Right renal pelvis (tissue), 4 donors: ENCODE data around the gene SPDYE4. TPM values are rescaled to one million over a fixed set of nuclear protein-coding genes. Genes with fewer than 3 reads are reported as not detected.

Experiments used
- DNase-seq, 4 donors: peaks; one replicate each; pipeline ENCODE4 v3.0.0-alpha.2; 2013; ENCODE audit warnings: low read depth in 4 of 4, low spot score in 3 of 4, missing footprints in 1 of 4
- polyA plus RNA-seq, 4 donors: library from polyadenylated mRNA; unstranded; fragments of 120-200 nt; gene quantifications; one replicate each; pipeline ENCODE4 v1.2.1, GENCODE V29; 2013; ENCODE audit not compliant: insufficient read length in 4 of 4

SPDYE4 gene
- polyA plus RNA-seq, 4 donors, result 0.18 to 0.30 TPM; not detected in 2

GRCh38 chr17:8785547-8786413, 27.4 kb upstream of the SPDYE4 start:
- peak; percentile 60 to 80 (median 68) for DNase-seq

DNA sequence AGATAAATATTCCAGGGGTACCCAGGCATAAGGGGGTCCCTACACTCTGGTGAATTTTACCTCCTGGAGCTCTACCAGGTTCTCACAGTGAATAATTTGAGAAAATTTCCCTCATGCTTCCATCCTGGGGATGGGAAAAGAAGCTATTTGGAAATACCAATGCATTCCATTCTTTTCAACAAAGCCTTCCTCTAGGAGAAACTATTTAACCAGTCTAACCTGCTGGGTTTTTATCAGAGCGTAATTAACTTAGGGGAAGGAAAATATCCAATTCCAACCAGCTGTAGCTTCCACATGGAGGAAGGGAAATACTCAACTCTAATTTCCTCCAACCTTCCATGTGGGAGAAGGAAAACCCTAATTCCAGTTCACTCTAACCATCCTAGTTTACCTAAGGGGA, 23.8 kb upstream of the SPDYE4 start:
- DNase-seq, result no peak

GRCh38 chr17:8781776-8782175, 23.4 kb upstream of the SPDYE4 start:
- no peak for DNase-seq

GRCh38 chr17:8776881-8777280, 18.5 kb upstream of the SPDYE4 start:
- no peak for DNase-seq

DNA sequence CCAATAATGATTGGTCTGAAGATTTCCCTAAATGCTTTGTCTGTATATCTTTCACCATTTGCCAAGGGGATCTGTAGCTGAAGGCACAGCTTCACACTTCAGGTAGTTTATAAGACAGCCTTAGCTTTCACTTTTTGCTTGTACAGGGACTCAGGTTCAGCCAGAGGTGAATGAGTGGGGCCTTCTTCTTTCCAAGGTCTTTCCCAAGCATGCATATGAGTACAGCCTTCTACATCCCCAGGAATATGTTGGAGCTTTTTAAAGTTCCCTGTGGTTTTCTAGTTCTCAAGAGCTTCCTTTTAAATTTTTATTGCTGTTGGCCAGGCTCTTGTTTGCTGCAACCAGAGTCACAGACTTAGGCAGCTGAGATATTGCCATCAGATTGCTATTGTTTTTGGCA, 17.9 kb upstream of the SPDYE4 start:
- no peak for DNase-seq

DNA sequence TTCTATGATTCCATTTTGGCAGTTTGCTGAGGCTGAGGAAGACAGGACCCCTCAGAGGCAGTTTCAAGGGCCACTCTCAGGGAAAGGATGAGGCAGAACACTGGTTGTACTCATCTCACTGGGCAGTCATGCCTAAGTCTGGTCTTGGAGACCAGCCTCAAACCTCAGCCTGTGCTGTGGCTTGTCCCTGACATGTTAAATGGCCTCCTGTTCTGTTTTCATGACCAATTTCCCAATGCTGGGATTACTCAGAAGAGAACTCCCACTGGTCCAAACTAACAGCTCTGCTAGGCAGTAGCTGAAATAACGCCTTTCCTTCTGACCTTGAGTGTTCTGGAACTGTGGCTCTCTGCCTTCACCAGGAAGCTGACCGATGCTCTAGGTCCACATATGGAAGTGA, 8.4 kb upstream of the SPDYE4 start:
- DNase-seq, result no peak

DNA sequence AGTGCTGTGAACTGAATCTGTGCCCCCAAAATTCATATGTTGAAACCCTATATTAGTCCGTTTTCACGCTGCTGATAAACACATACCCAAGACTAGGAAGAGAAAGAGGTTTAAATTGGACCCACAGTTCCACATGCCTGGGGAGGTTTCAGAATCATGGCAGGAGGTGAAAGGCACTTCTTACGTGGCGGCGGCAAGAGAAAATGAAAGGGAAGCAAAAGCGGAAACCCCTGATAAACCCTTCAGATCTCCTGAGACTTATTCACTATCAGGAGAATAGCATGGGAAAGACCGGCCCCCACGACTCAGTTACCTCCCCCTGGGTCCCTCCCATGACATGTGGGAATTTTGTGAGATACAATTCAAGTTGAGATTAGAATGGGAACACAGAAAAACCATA, 3.7 kb upstream of the SPDYE4 start:
- no peak for DNase-seq

- no peak for DNase-seq
Measured at GRCh38 chr17:8757189-8757588, 1.2 kb downstream of the SPDYE4 start.

GRCh38 chr17:8755590-8756255, 2.6 kb downstream of the SPDYE4 start:
- DNase-seq, result no peak

GRCh38 chr17:8754890-8755289, 3.5 kb downstream of the SPDYE4 start:
- DNase-seq, result no peak

GRCh38 chr17:8753976-8754440, 4.3 kb downstream of the SPDYE4 start:
- no peak for DNase-seq

DNA sequence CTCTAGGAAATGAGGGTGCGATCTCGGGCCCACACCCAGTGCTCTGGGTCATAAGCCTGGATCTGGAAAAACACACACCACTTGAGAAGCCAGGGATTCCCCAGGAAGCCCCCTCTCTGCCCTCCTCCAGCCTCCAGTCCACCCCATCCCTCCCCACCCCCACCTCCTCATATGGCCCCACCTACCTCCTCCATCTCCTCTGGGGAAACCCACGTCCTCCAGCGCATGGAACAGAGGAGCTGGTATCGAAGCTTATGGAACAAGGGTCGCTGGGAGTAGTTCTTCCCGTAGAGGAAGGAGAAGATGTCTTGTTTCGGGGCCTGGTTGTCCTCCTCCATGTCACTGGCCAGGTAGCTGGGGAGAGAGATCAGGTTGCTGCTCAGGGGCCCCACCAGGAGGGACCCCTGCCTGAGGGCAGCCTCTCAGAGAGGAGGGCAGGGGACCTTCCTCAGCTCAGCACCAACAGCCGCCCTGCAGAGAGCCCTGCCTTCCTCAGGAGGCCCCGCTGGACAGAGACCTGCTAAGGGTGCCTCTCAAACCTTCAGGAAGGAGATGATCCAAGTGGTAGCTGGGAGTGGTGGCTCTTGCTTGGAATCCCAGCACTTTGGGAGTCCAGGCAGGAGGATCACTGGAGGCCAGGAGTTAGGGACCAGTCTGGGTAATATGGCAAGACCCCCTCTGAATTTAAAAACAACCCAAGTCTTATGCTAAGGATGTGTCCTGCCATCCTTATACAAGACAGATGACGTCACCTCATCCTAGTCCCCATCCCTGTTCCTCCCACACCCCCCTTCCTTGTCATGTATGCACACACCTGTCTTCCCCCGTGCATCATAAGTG, 5.0 kb downstream of the SPDYE4 start:
- DNase-seq, result no peak

GRCh38 chr17:8749616-8750015, 8.7 kb downstream of the SPDYE4 start:
- DNase-seq, result no peak

DNA sequence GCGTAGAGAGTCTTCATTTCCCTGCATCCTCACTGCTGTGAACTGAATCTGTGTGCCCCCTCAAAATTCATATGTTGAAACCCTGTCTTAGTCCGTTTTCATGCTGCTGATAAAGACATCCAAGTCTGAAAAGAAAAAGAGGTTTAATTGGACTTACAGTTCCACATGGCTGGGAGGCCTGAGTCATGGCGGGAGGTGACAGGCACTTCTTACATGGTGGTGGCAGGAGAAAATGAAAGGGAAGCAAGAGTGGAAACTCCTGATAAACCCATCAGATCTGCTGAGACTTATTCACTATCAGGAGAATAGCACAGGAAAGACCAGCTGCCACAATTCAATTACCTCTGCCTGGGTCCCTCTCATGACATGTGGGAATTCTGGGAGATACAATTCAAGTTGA, 10.6 kb downstream of the SPDYE4 start:
- DNase-seq, result no peak

DNA sequence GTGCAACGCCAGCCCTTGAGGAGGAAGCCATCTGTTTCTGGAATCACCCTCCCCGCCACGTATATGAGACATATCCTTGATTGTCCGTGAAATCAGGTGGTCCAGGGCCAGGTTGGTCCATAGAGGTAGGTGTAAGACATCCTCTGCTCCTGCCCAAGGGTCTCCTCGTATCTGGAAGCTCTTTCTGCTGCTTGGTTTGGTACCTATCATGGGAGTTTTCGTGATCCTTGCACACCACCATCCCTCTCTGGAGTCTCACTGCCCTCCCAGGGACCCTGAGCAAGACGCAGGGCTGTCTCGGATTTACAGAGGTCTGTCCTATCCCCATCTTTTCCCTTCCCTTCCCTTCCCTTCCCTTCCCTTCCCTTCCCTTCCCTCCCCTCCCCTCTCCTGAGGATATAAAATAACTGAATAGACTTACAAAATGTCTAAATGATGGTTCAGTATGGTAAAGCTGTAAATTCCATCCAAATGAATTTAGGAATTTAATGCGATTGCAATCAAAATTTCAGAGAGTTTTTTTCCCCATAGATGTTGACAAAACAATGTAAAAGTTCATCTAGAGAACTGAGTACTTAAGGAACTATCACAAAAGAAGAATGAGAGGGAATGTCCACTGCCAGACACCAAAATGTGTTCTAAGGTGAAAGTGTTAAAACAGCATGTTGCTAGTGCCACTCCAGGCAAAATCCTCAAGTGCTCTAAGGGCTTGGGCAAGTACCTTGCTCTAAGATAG, 11.7 kb downstream of the SPDYE4 start:
- no peak for DNase-seq

- peak; percentile 61 to 76 (median 64) for DNase-seq
Measured at GRCh38 chr17:8745586-8746500, 12.5 kb downstream of the SPDYE4 start.

DNA sequence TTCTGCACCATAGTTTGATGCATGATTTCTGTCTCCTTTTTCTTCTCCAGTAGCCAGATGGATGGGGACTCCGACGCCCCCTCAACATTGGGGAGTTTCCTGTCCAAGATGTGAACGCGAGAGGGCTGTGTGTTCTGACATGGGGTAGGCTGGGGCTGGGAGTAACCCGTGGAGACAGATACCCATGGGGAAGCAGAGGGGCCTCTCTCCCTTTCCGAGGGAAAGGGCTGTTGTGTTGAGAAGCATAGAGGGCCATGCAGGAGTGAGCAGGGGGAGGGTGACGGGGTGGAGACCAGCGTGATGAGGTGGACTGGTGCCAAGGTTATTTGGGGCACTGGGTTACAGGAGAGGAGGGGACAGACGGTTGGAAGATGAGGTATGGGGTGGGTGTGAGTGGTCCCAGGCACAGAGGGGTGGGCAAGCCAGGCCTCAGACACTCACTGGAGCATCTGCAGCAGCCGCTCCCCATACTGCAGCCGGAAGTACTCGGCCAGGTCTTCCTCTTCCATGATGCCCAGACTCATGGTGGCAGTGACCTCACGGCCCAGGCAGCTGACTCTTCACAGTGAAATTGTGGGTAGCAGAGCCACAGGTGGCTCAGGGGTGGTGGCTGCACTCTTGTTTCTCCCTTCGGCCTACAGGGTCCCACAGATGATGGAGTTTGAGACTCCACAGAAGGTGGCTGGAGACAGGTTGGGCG, 14.1 kb downstream of the SPDYE4 start:
- DNase-seq, result no peak

GRCh38 chr17:8742819-8743218, 15.5 kb downstream of the SPDYE4 start:
- no peak for DNase-seq

- DNase-seq, result no peak
Measured at GRCh38 chr17:8742274-8742673, 16.1 kb downstream of the SPDYE4 start.
